Neuronal stem cell (in vitro differentiated cells): ENCODE data around the gene ZSWIM4.

Experiments used
- DNase-seq: peaks from one replicate; pipeline ENCODE4 v3.0.0-alpha.2; 2013; ENCODE audit warnings: low spot score
- H2AFZ ChIP-seq: one replicate; pipeline ENCODE4 v1.6.1; 2013; ENCODE audit warnings: mild to moderate bottlenecking, low read length, inconsistent platforms
- H2AK5ac ChIP-seq: 2 replicates; pipeline ENCODE4 v1.6.1; 2013; ENCODE audit warnings: low read depth, mild to moderate bottlenecking, inconsistent platforms, low read length, moderate library complexity, mixed read lengths
- H2BK120ac ChIP-seq: 2 replicates; pipeline ENCODE4 v1.6.1; 2013; ENCODE audit warnings: low read depth, mild to moderate bottlenecking, inconsistent platforms, low read length, moderate library complexity, mixed read lengths
- H2BK12ac ChIP-seq: one replicate; pipeline ENCODE4 v1.6.1; 2013; ENCODE audit warnings: low read length, inconsistent platforms
- H2BK15ac ChIP-seq: 2 replicates; pipeline ENCODE4 v1.6.1; 2013; ENCODE audit warnings: mild to moderate bottlenecking, low read length, inconsistent platforms, mixed read lengths
- H2BK5ac ChIP-seq: one replicate; pipeline ENCODE4 v1.6.1; 2013; ENCODE audit warnings: inconsistent platforms, mild to moderate bottlenecking, low read length, moderate library complexity
- H3K14ac ChIP-seq: one replicate; pipeline ENCODE4 v1.6.1; 2013; ENCODE audit warnings: low read length, inconsistent platforms
- H3K18ac ChIP-seq: 2 replicates; pipeline ENCODE4 v1.6.1; 2013; ENCODE audit warnings: low read length, inconsistent platforms
- H3K23ac ChIP-seq: 2 replicates; pipeline ENCODE4 v1.6.1; 2013; ENCODE audit warnings: low read depth, mild to moderate bottlenecking, mixed read lengths, low read length, inconsistent platforms; ENCODE audit not compliant: poor library complexity
- H3K27ac ChIP-seq: replicated peaks from 3 replicates; pipeline ENCODE4 v1.5.1; 2013; ENCODE audit warnings: low read length, inconsistent platforms
- H3K27me3 ChIP-seq, 3 experiments: 2 replicates each; pipeline ENCODE4 v1.6.1; 2013; ENCODE audit warnings: low read length in 3 of 3, mild to moderate bottlenecking in 2 of 3, inconsistent platforms in 1 of 3, low read depth in 1 of 3, mixed read lengths in 1 of 3, moderate library complexity in 1 of 3; ENCODE audit not compliant: control insufficient read depth in 3 of 3, insufficient read depth in 3 of 3
- H3K36me3 ChIP-seq, 2 donors: replicated peaks in 1 of 2; 2 replicates each; pipeline ENCODE4 v1.6.1; 2013; ENCODE audit warnings: low read length in 2 of 2; ENCODE audit not compliant: control insufficient read depth in 2 of 2, insufficient read depth in 2 of 2
- H3K4ac ChIP-seq: 2 replicates; pipeline ENCODE4 v1.6.1; 2013; ENCODE audit warnings: inconsistent platforms, mild to moderate bottlenecking, low read length, moderate library complexity
- H3K4me1 ChIP-seq, 2 donors: 1 replicate in 1 of 2; 2 replicates in 1 of 2; pipeline ENCODE4 v1.6.1; 2013; ENCODE audit warnings: low read length in 2 of 2, low read depth in 1 of 2; ENCODE audit not compliant: control insufficient read depth in 2 of 2, insufficient read depth in 1 of 2
- H3K4me2 ChIP-seq: one replicate; pipeline ENCODE4 v1.6.1; 2013; ENCODE audit warnings: mild to moderate bottlenecking, low read length, inconsistent platforms; ENCODE audit not compliant: insufficient read depth, poor library complexity, severe bottlenecking
- H3K4me3 ChIP-seq, 2 donors: 2 replicates each; pipeline ENCODE4 v1.5.1; 2013; ENCODE audit warnings: low read length in 2 of 2, mild to moderate bottlenecking in 2 of 2, inconsistent platforms in 1 of 2, moderate library complexity in 1 of 2
- H3K79me1 ChIP-seq: one replicate; pipeline ENCODE4 v1.6.1; 2013; ENCODE audit warnings: low read depth, mild to moderate bottlenecking, inconsistent platforms, low read length, moderate library complexity
- H3K9ac ChIP-seq: one replicate; pipeline ENCODE4 v1.6.1; 2013; ENCODE audit warnings: mild to moderate bottlenecking, low read depth, low read length, inconsistent platforms; ENCODE audit not compliant: poor library complexity
- H3K9me3 ChIP-seq, 2 donors: replicated peaks in 1 of 2; 2 replicates each; pipeline versions ENCODE3 to v1.6.1; 2013; ENCODE audit warnings: low read length in 2 of 2, mild to moderate bottlenecking in 2 of 2, inconsistent platforms in 1 of 2, low read depth in 1 of 2, mixed read lengths in 1 of 2, moderate library complexity in 1 of 2; ENCODE audit not compliant: control insufficient read depth in 2 of 2, insufficient read depth in 1 of 2
- H4K8ac ChIP-seq: one replicate; pipeline ENCODE4 v1.6.1; 2013; ENCODE audit warnings: low read depth, mild to moderate bottlenecking, inconsistent platforms, low read length, moderate library complexity
- H4K91ac ChIP-seq: one replicate; pipeline ENCODE4 v1.6.1; 2013; ENCODE audit warnings: low read length, low read depth, mild to moderate bottlenecking, inconsistent platforms; ENCODE audit not compliant: poor library complexity
- WGBS, 2 donors: extraction: QIAGEN DNeasy Blood & Tissue Kit; methylation state at CpG; one replicate each; pipeline ENCODE4 v1.1.7; 2013; ENCODE audit warnings: missing lambda C conversion rate in 2 of 2, mixed read lengths in 1 of 2; ENCODE audit not compliant: insufficient read length in 2 of 2, insufficient replicate concordance in 1 of 2; ENCODE audit errors: extremely low coverage in 2 of 2; 5-methylcytosine and 5-hydroxymethylcytosine counted together

Gene ZSWIM4

DNA sequence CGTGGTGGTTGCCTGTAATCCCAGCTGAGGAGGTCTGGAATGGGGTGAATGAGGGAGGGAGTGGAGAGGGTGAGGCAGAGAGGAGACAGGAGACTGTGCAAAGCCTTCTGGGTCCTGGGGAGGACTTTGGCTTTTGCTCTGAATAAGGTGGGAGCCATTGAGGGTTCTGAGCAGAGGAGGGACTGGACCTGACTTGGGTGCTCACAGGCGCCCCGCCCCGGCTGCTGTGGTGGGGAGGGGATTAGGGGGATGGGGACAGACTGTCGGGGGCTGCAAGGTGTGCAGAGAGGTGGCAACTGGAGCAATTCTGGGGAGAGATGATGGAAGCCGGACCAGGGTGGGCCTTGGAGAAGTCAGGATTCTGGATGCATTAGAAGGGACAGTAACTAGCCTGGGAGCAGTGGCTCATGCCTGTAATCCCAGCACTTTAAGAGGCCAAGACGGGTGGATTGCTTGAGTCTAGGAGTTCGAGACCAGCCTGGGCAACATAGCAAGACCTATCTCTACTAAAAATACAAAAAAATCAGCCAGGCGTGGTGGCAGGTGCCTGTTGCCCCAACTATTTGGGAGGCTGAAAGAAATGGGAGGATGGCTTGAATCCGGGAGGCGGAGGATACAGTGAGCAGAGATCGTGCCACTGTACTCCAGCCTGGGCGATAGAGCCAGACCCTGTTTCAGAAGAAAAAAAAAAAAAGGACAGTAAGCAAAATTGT, 65.6 kb downstream of the ZSWIM4 start:
- Histone ChIP-seq H2BK12ac (no peak overlapping the region), H3K27me3 (peaks cover under 1 to 20% (median 20%) of the 10 kb centered on the region in 3 experiments), H3K36me3 (no peaks in the 10 kb centered on the region), H3K4ac (no peak overlapping the region), H3K9ac (no peak overlapping the region), H3K23ac (no peak overlapping the region), H3K9me3 (no peaks in the 10 kb centered on the region), H2BK15ac (peak overlapping the region; percentile 79), H3K14ac (no peak overlapping the region), H3K4me3 (no peak overlapping the region), H4K8ac (no peak overlapping the region), H4K91ac (no peak overlapping the region), H2AFZ (peak overlapping the region; percentile 97), H3K4me1 (peaks cover 9 to 11% of the 10 kb centered on the region in 2 donors), H2BK120ac (no peak overlapping the region), H3K4me2 (no peak overlapping the region), H3K27ac (no peak overlapping the region), H3K18ac (peak overlapping the region; percentile 17), H3K79me1 (no peaks in the 10 kb centered on the region), H2AK5ac (peak overlapping the region; percentile 93), H2BK5ac (no peak overlapping the region)
- no CpG with 5 or more reads among the region's 13 CpGs for WGBS, 2 donors
- no peak for DNase-seq

DNA sequence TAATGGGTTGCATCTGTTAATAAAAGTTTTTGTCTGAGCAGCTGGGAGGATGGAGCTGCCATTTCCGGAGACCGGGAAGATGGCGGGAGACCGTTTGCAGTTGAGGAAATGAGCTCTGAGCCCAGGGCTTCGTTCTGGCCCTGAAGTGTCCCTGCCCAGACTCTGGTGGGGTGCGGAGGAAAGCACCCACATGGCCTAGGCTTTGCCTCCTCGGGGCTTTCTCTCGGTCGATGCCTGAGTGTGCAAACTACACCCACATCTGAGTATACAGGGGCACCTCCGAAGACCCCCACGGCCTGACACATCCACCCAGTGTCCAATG, 66.1 kb downstream of the ZSWIM4 start:
- Histone ChIP-seq H3K27me3 (peaks cover 5 to 25% (median 25%) of the 10 kb centered on the region in 3 experiments), H2AFZ (peak overlapping the region; percentile 97), H3K14ac (no peak overlapping the region), H4K8ac (no peak overlapping the region), H2AK5ac (peak overlapping the region; percentile 93), H2BK5ac (peak overlapping the region; percentile 93), H4K91ac (peak overlapping the region; percentile 99), H2BK15ac (peak overlapping the region; percentile 79), H3K36me3 (no peaks in the 10 kb centered on the region), H3K9me3 (peaks cover 0 to under 1% of the 10 kb centered on the region in 2 donors), H3K79me1 (peaks cover under 1% of the 10 kb centered on the region), H3K27ac (no peak overlapping the region), H3K4me3 (no peak overlapping the region), H3K23ac (peak overlapping the region; percentile 85), H2BK120ac (peak overlapping the region; percentile 73), H3K4ac (peak overlapping the region; percentile 84), H2BK12ac (peak overlapping the region; percentile 95), H3K18ac (peak overlapping the region; percentile 90), H3K4me2 (no peak overlapping the region), H3K9ac (no peak overlapping the region), H3K4me1 (peaks cover 11 to 14% of the 10 kb centered on the region in 2 donors)
- WGBS, 2 donors: no CpG with 5 or more reads among the region's 11 CpGs
- no peak for DNase-seq

DNA sequence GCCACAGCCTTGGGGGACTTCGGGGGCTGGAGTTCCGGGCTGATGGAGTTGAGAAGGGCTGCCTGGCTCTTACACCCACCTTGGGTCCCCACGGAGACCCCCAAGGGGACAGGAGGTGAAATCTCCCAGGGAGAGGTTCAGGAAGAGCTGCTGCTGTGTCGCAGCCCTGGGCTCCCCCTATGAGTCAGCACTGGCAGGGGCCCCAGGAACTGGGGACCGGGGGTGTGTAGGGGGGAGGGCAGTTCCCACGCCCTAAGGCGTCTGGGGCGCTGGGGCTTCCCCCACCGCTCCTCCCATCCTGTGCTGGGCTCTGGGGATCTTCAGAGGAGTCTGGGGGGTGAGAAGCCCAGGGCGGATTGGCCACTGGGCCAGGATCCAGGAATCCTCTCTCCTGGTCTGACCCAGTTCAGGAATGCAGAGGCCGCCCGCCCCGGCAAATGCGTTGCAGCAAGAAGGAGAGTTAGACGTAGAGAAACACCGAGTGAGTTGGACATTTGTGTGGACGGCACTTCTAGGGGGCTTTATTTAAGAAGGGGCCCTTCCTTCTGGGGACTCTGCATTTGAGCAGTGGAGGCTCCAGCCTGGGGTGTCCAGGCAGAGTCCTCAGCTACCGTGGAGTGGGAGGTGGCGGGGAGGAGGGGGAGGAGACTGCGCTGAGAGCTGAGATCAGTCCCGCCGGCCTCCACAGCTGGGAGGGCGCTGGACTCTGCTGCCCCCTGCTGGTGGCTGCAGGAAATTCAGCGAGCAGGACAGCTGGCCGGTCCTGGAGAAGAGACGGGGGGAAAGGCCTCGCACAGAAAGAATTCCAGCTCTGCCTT, 66.7 kb downstream of the ZSWIM4 start:
- H2AK5ac ChIP-seq: peak overlapping the region; percentile 93
- no peak overlapping the region for H3K9ac ChIP-seq
- H3K36me3 ChIP-seq: no peaks in the 10 kb centered on the region
- H4K8ac ChIP-seq: no peak overlapping the region
- peak overlapping the region; percentile 84 for H3K4ac ChIP-seq
- peak overlapping the region; percentile 97 for H2AFZ ChIP-seq
- WGBS, 2 donors: no CpG with 5 or more reads among the region's 27 CpGs
- peak overlapping the region; percentile 79 for H2BK15ac ChIP-seq
- peaks cover 12 to 15% of the 10 kb centered on the region in 2 donors for H3K4me1 ChIP-seq
- peaks cover 0 to 4% of the 10 kb centered on the region in 2 donors for H3K9me3 ChIP-seq
- no peak overlapping the region for H3K27ac ChIP-seq
- DNase-seq: peak; percentile 88
- peak overlapping the region; percentile 61 for H3K4me2 ChIP-seq
- H3K18ac ChIP-seq: peak overlapping the region; percentile 90
- peak overlapping the region; percentile 95 for H2BK12ac ChIP-seq
- peak overlapping the region; percentile 85 for H3K23ac ChIP-seq
- H3K79me1 ChIP-seq: peaks cover 4% of the 10 kb centered on the region
- H4K91ac ChIP-seq: peak overlapping the region; percentile 99
- H2BK5ac ChIP-seq: peak overlapping the region; percentile 93
- H3K4me3 ChIP-seq: peak overlapping the region; percentile 35 to 58
- H3K14ac ChIP-seq: peak overlapping the region; percentile 63
- H2BK120ac ChIP-seq: peak overlapping the region; percentile 73
- H3K27me3 ChIP-seq: peaks cover 8 to 31% (median 31%) of the 10 kb centered on the region in 3 experiments
